ENCODE data around the gene AFF1.

Gene AFF1

GRCh38 chr4:87087015-87087414 is 152.2 kb downstream of the AFF1 start:
- no peak for DNase-seq

GRCh38 chr4:87087420-87087819 is 152.6 kb downstream of the AFF1 start:
- DNase-seq = peak; percentile 36 to 62

GRCh38 chr4:87088186-87088585 is 153.4 kb downstream of the AFF1 start:
- no peak for DNase-seq

- DNase-seq = no peak
These were observed 154.6 kb downstream of the AFF1 start for GRCh38 chr4:87089368-87089767.

- no peak for DNase-seq
These were observed 155.5 kb downstream of the AFF1 start for GRCh38 chr4:87090305-87090704.

- DNase-seq = peak; percentile 37 to 73
These were observed 157.8 kb downstream of the AFF1 start for GRCh38 chr4:87092389-87093141.

- peak; percentile 40 to 43 for DNase-seq
These were observed 158.8 kb downstream of the AFF1 start for GRCh38 chr4:87093443-87094123.

- no peak for DNase-seq
These were observed 162.3 kb downstream of the AFF1 start for GRCh38 chr4:87097075-87097474.

GRCh38 chr4:87100168-87100567 is 165.4 kb downstream of the AFF1 start:
- DNase-seq = no peak

- no peak for DNase-seq
These were observed 166.9 kb downstream of the AFF1 start for GRCh38 chr4:87101543-87102199.

- no peak for DNase-seq
These were observed 168.3 kb downstream of the AFF1 start for GRCh38 chr4:87103086-87103485.

- no peak for DNase-seq
These were observed 168.9 kb downstream of the AFF1 start for GRCh38 chr4:87103691-87104187.

GRCh38 chr4:87105101-87105845 is 170.5 kb downstream of the AFF1 start:
- DNase-seq = no peak

GRCh38 chr4:87108142-87108546 is 173.3 kb downstream of the AFF1 start:
- no peak for DNase-seq

GRCh38 chr4:87109121-87109520 is 174.3 kb downstream of the AFF1 start:
- DNase-seq = no peak

GRCh38 chr4:87109945-87110344 is 175.1 kb downstream of the AFF1 start:
- DNase-seq = no peak

GRCh38 chr4:87112063-87112462 is 177.3 kb downstream of the AFF1 start:
- no peak for DNase-seq

- no peak for DNase-seq
These were observed 179.6 kb downstream of the AFF1 start for GRCh38 chr4:87114245-87115062.

GRCh38 chr4:87116231-87116630 is 181.4 kb downstream of the AFF1 start:
- no peak for DNase-seq

- DNase-seq = no peak
These were observed 182.4 kb downstream of the AFF1 start for GRCh38 chr4:87117051-87117731.

- no peak for DNase-seq
These were observed 182.9 kb downstream of the AFF1 start for GRCh38 chr4:87117732-87118075.

- DNase-seq = no peak
These were observed 183.6 kb downstream of the AFF1 start for GRCh38 chr4:87118421-87118820.
